GM12878 (cell line): Measurements from ENCODE around the gene HSPA1A. TPM values are rescaled to one million over a fixed set of nuclear protein-coding genes. Genes with fewer than 3 reads are reported as not detected.

ENCODE experiments used
- ATAC-seq: fragments of 200-7000 bp; cut with Tn5 transposase; 3 replicates; pipeline ENCODE4 v1.9.1; 2020; ENCODE audit warnings: mild to moderate bottlenecking, moderate library complexity
- BruUV-seq: library from RNA; stranded (reverse); fragments of 400-500 nt; replicated peaks from 2 replicates; lab custom pipeline; 2021; lab: Mats Ljungman, UMichigan
- CTCF ChIA-PET: fragments of 300-600 bp; sonication (Branson Sonifier 250); formaldehyde crosslinking; extraction: SDS; loops from one replicate; lab custom pipeline; 2021; ENCODE audit warnings: inconsistent platforms; lab: Yijun Ruan, JAX
- POLR2A ChIA-PET: fragments of 350-600 bp; formaldehyde crosslinking; extraction: SDS; loops from one replicate; lab custom pipeline; 2021; ENCODE audit warnings: inconsistent platforms; lab: Charles Lee
- RAD21 ChIA-PET: fragments of 300-600 bp; sonication (Branson Sonifier 250); formaldehyde crosslinking; loops from one replicate; lab custom pipeline; 2023; ENCODE audit warnings: antibody characterized with exemption; ENCODE audit not compliant: unreplicated experiment; lab: Charles Lee
- SMC1A ChIA-PET: fragments of 300-600 bp; sonication (Branson Sonifier 250); formaldehyde crosslinking; loops from one replicate; lab custom pipeline; 2023; ENCODE audit not compliant: unreplicated experiment, uncharacterized antibody; lab: Charles Lee
- DNase-seq: peaks from one replicate; pipeline ENCODE4 v3.0.0-alpha.2; 2011; ENCODE audit warnings: low read depth, low spot score
- FAIRE-seq: peaks from 3 replicates; lab custom pipeline; 2011; peaks lifted over from hg19 to GRCh38; lab: Jason Lieb, UNC
- H2AFZ ChIP-seq: 2 replicates; pipeline ENCODE4 v1.6.0; 2011; ENCODE audit warnings: low read depth, low read length, control low read depth; ENCODE audit not compliant: control insufficient read depth
- H3K27ac ChIP-seq: 2 replicates; pipeline ENCODE4 v1.5.1; 2011; ENCODE audit warnings: control low read depth; ENCODE audit not compliant: control insufficient read depth, insufficient read depth
- H3K27me3 ChIP-seq, 2 experiments: replicated peaks in 1 of 2; 2 replicates each; pipeline versions ENCODE4 v1.6.0 to v1.6.1; 2011; ENCODE audit warnings: low read length in 1 of 2; ENCODE audit not compliant: control insufficient read depth in 2 of 2, insufficient read depth in 2 of 2
- H3K36me3 ChIP-seq, 2 experiments: 2 replicates each; pipeline ENCODE4 v1.5.1; 2011; ENCODE audit warnings: low read length in 1 of 2; ENCODE audit not compliant: control insufficient read depth in 2 of 2, insufficient read depth in 2 of 2
- H3K4me1 ChIP-seq: 2 replicates; pipeline ENCODE4 v1.6.1; 2011; ENCODE audit warnings: mild to moderate bottlenecking, low read length, moderate library complexity, mixed read lengths; ENCODE audit not compliant: control insufficient read depth, insufficient read depth
- H3K4me2 ChIP-seq: 2 replicates; pipeline ENCODE4 v1.6.0; 2011; ENCODE audit warnings: control low read depth; ENCODE audit not compliant: control insufficient read depth, insufficient read depth
- H3K4me3 ChIP-seq: fragments of 200-600 bp; sonication (generic); 2 replicates; pipeline ENCODE4 v1.5.1; 2016
- H3K79me2 ChIP-seq: 2 replicates; pipeline ENCODE4 v1.6.0; 2011; ENCODE audit warnings: low read length; ENCODE audit not compliant: control insufficient read depth, insufficient read depth
- H3K9ac ChIP-seq: 2 replicates; pipeline ENCODE4 v1.8.0; 2011; ENCODE audit warnings: low read length, control low read depth, mixed read lengths; ENCODE audit not compliant: control insufficient read depth, insufficient read depth
- H3K9me3 ChIP-seq: replicated peaks from 3 replicates; pipeline ENCODE4 v1.5.1; 2011; ENCODE audit warnings: mild to moderate bottlenecking, low read length; ENCODE audit not compliant: control insufficient read depth, insufficient read depth
- H4K20me1 ChIP-seq: 2 replicates; pipeline ENCODE4 v1.6.0; 2011; ENCODE audit not compliant: control insufficient read depth, insufficient read depth
- ATF7 ChIP-seq: fragments of 450-650 bp; IDR thresholded peaks from 2 replicates; pipeline ENCODE4 v1.6.1; 2016; ENCODE audit warnings: low read depth, mild to moderate bottlenecking
- BMI1 ChIP-seq: fragments of 450-650 bp; IDR thresholded peaks from 2 replicates; pipeline ENCODE4 v1.6.1; 2016; ENCODE audit warnings: mild to moderate bottlenecking, moderate library complexity, borderline replicate concordance
- CBX5 ChIP-seq: sonication (generic); IDR thresholded peaks from 2 replicates; pipeline ENCODE4 v1.6.1; 2016; ENCODE audit warnings: low read depth, moderate library complexity, mild to moderate bottlenecking, inconsistent platforms
- CHD1 ChIP-seq: IDR thresholded peaks from 2 replicates; pipeline ENCODE4 v1.6.1; 2012; ENCODE audit warnings: low read depth, low read length, improper control_type of control experiment
- IKZF1 ChIP-seq: fragments of 450-650 bp; conservative IDR thresholded peaks from 2 replicates; pipeline ENCODE4 v1.6.1; 2017; ENCODE audit warnings: antibody characterized with exemption, mild to moderate bottlenecking
- MXI1 ChIP-seq: fragments of 150-350 bp; IDR thresholded peaks from 2 replicates; pipeline ENCODE4 v1.6.1; 2011; ENCODE audit warnings: low read depth, mild to moderate bottlenecking, inconsistent platforms, low read length, improper control_type of control experiment
- NBN ChIP-seq: fragments of 450-650 bp; IDR thresholded peaks from 2 replicates; pipeline ENCODE4 v1.6.1; 2016
- NFYB ChIP-seq: IDR thresholded peaks from 2 replicates; pipeline ENCODE4 v1.6.1; 2011; ENCODE audit warnings: low read depth, mild to moderate bottlenecking, low read length, improper control_type of control experiment, moderate library complexity; ENCODE audit not compliant: insufficient read depth
- NR2C1 ChIP-seq: fragments of 450-650 bp; IDR thresholded peaks from 2 replicates; pipeline ENCODE4 v1.6.1; 2017; ENCODE audit warnings: antibody characterized with exemption, mild to moderate bottlenecking, moderate library complexity
- PAX5 ChIP-seq: IDR thresholded peaks from 2 replicates; pipeline ENCODE4 v1.6.1; 2011; ENCODE audit warnings: low read depth, low read length, borderline replicate concordance
- PML ChIP-seq: IDR thresholded peaks from 2 replicates; pipeline ENCODE4 v1.6.1; 2012; ENCODE audit warnings: low read length, inconsistent platforms
- RBBP5 ChIP-seq: fragments of 200-600 bp; sonication (generic); conservative IDR thresholded peaks from 2 replicates; pipeline ENCODE4 v1.6.1; 2016
- ZNF622 ChIP-seq: fragments of 450-650 bp; IDR thresholded peaks from 2 replicates; pipeline ENCODE4 v1.6.1; 2017; ENCODE audit warnings: mild to moderate bottlenecking, inconsistent platforms
- in situ Hi-C: fragments of 300-500 bp; cut with MboI; formaldehyde crosslinking; loops from 9 replicates; pipeline ENCODE4 v1.14.3; 2018; ENCODE audit warnings: mixed read lengths
- intact Hi-C: fragments of 100-400 bp; cut with micrococcal nuclease; formaldehyde crosslinking; loops from one replicate; pipeline ENCODE4 v1.14.2; 2022; ENCODE audit not compliant: unreplicated experiment
- polyA plus RNA-seq, 11 experiments: library from polyadenylated mRNA; depleted of rRNA in 4 of 11; unstranded in 6 of 11; stranded (reverse) in 5 of 11; fragments of >200 nt; fragmentation: Nextera tagmentation in 4 of 11; fragmentation: Illumina TruSeq in 1 of 11; extraction: Ambion mirVana in 4 of 11; extraction: Trizol in 1 of 11; gene quantifications; 1 replicate in 1 of 11; 2 replicates in 10 of 11; pipeline versions ENCODE4 v1.2.1 to v1.2.3, GENCODE V29; 2011 to 2016; ENCODE audit warnings: inconsistent platforms in 2 of 11, missing spikeins in 2 of 11, low read depth in 1 of 11
- total RNA-seq, 4 experiments: library from RNA; depleted of rRNA in 3 of 4; stranded (reverse); fragments of >200 nt in 3 of 4; fragmentation: Illumina TruSeq in 1 of 4; extraction: Trizol in 1 of 4; gene quantifications; 2 replicates each; pipeline versions ENCODE4 v1.2.1 to v1.2.3, GENCODE V29; 2013 to 2021

The HSPA1A gene
- total and polyA plus RNA-seq, 10 of the 15 experiments (the other 5 are each of a cell fraction or from before 2014, with no cell fraction given), result 0.29 to 51.8 (median 17.5) TPM

DNA sequence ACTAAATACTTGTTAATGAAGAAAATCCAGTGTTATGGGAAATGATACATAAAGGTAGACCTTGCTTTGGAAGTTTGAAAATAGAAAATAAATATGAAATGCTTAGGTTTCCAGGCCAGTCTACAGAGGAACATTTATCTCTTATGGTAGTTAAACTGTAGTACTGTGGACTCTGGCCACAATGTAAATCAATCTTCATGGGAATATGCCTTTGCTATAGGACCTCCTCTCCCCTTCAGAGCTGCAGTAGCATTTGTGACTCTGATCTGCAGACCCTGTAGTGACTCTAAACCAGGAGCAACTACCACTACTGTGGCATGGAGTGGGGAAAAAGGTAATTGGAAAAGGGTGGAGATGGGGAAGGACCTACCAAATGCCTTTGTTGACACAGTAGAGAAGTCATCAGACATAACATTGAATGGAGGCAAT, 4.5 kb downstream of the HSPA1A start:
- Histone ChIP-seq H3K79me2 (peaks cover 2% of the 10 kb centered on the region; the same call in 1 of the 2 replicates), H3K27ac (no peak overlapping the region), H2AFZ (no peak overlapping the region), H3K9me3 (no peaks in the 10 kb centered on the region), H3K4me2 (no peak overlapping the region), H3K9ac (no peak overlapping the region), H3K4me3 (no peak overlapping the region), H3K4me1 (peaks cover 9% of the 10 kb centered on the region), H3K27me3 (no peaks in the 10 kb centered on the region), H3K36me3 (no peaks in the 10 kb centered on the region), H4K20me1 (no peaks in the 10 kb centered on the region)
- ATAC-seq (no peak), FAIRE-seq (no peak), DNase-seq (no peak)
- ChIA-PET POLR2A (interaction anchor here (1.0 to 11.3 kb wide), 6 partner anchors 11 to 83 kb away, joined by 3 to 158 read pairs (median 10); partner anchors contain the start of genes CLIC1, LSM2, MSH5 and VARS1), SMC1A (interaction anchor here (1.0 to 1.6 kb wide), 5 partner anchors 10 to 86 kb away, joined by 3 to 5 read pairs (median 3); partner anchors contain the start of gene LSM2), CTCF (interaction anchor here (1.0 to 1.5 kb wide), 4 partner anchors 13 to 244 kb away, joined by 3 to 5 read pairs (median 3); partner anchors contain the start of gene LSM2), RAD21 (interaction anchor here (0.6 to 1.3 kb wide), 2 partner anchors 117 to 262 kb away, joined by 3 read pairs; partner anchors contain the start of gene ABHD16A)
- TF ChIP-seq CHD1 (no peak), NFYB (no peak), BMI1 (no peak), MXI1 (no peak), NBN (no peak), NR2C1 (no peak), PML (no peak), IKZF1 (no peak), ATF7 (no peak), RBBP5 (no peak), CBX5 (no peak), PAX5 (no peak), ZNF622 (no peak)
- in situ Hi-C loops, result no loop called here
- intact Hi-C loops, result loop anchor here (10.0 kb wide), 1 partner anchor 45 kb away; the partner anchor contains the start of gene VWA7
- BruUV-seq, result no TSS peak
